A673 (cell line): ENCODE measurements around the gene KRT31.

Source experiments
- EZH2 ChIP-seq: fragments of 200-600 bp; sonication (generic); IDR thresholded peaks from 2 replicates; pipeline ENCODE4 v1.6.1; 2017; ENCODE audit warnings: borderline replicate concordance, low read depth, mild to moderate bottlenecking, mixed read lengths, antibody characterized with exemption, low read length; ENCODE audit not compliant: poor library complexity, severe bottlenecking
- TF ChIP-seq, protein P1 (sequence below): fragments of 300-800, 200-600 bp; sonication (generic); conservative IDR thresholded peaks from 2 replicates; pipeline ENCODE4 v1.5.1; 2017; ENCODE audit warnings: low read depth, mild to moderate bottlenecking, antibody characterized with exemption, low read length, moderate library complexity, mixed read lengths

- TF ChIP-seq, protein P1, sequence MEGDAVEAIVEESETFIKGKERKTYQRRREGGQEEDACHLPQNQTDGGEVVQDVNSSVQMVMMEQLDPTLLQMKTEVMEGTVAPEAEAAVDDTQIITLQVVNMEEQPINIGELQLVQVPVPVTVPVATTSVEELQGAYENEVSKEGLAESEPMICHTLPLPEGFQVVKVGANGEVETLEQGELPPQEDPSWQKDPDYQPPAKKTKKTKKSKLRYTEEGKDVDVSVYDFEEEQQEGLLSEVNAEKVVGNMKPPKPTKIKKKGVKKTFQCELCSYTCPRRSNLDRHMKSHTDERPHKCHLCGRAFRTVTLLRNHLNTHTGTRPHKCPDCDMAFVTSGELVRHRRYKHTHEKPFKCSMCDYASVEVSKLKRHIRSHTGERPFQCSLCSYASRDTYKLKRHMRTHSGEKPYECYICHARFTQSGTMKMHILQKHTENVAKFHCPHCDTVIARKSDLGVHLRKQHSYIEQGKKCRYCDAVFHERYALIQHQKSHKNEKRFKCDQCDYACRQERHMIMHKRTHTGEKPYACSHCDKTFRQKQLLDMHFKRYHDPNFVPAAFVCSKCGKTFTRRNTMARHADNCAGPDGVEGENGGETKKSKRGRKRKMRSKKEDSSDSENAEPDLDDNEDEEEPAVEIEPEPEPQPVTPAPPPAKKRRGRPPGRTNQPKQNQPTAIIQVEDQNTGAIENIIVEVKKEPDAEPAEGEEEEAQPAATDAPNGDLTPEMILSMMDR = no peak
- no peak for TF ChIP-seq EZH2
Measured at GRCh38 chr17:41369023-41369422, 28.4 kb downstream of the KRT31 start.
